IMR-90 (cell line): Measurements from ENCODE around the gene MEIKIN. TPM values are rescaled to one million over a fixed set of nuclear protein-coding genes. Genes with fewer than 3 reads are reported as not detected.

Source experiments
- ATAC-seq: fragments of 200-7000 bp; cut with Tn5 transposase; 2 replicates; pipeline ENCODE4 v1.9.1; 2020; ENCODE audit warnings: low read depth, mild to moderate bottlenecking, moderate library complexity
- BruUV-seq: library from RNA; stranded (reverse); fragments of 400-500 nt; replicated peaks from 2 replicates; lab custom pipeline; 2021; lab: Mats Ljungman, UMichigan
- CTCF ChIA-PET: fragments of 300-600 bp; formaldehyde crosslinking; extraction: SDS; loops from one replicate; lab custom pipeline; 2021; ENCODE audit warnings: antibody characterized with exemption; lab: Yijun Ruan, JAX
- POLR2A ChIA-PET: fragments of 300-600 bp; sonication (Branson Sonifier 250); formaldehyde crosslinking; loops from one replicate; lab custom pipeline; 2022; ENCODE audit warnings: antibody characterized with exemption; ENCODE audit not compliant: unreplicated experiment; lab: Charles Lee
- DNase-seq: peaks from one replicate; pipeline ENCODE4 v3.0.0; 2013
- H2AFZ ChIP-seq: replicated peaks from 2 replicates; pipeline ENCODE3; 2013; ENCODE audit warnings: low read length, mild to moderate bottlenecking; ENCODE audit not compliant: poor library complexity
- H2AK5ac ChIP-seq: 2 replicates; pipeline ENCODE4 v1.6.1; 2013; ENCODE audit warnings: low read depth, low read length, inconsistent platforms
- H2AK9ac ChIP-seq: replicated peaks from 2 replicates; pipeline ENCODE3; 2013; ENCODE audit warnings: mild to moderate bottlenecking, low read depth, low read length, moderate library complexity; ENCODE audit not compliant: poor library complexity
- H2BK120ac ChIP-seq: 2 replicates; pipeline ENCODE4 v1.6.1; 2013; ENCODE audit warnings: low read depth, low read length, inconsistent platforms
- H2BK15ac ChIP-seq: 3 replicates; pipeline ENCODE4 v1.6.1; 2013; ENCODE audit warnings: low read depth, low read length, inconsistent platforms
- H2BK20ac ChIP-seq: 2 replicates; pipeline ENCODE4 v1.6.1; 2013; ENCODE audit warnings: low read depth, mild to moderate bottlenecking, inconsistent platforms, low read length, moderate library complexity
- H2BK5ac ChIP-seq: 2 replicates; pipeline ENCODE4 v1.6.1; 2013; ENCODE audit warnings: mild to moderate bottlenecking, low read depth, low read length, inconsistent platforms; ENCODE audit not compliant: poor library complexity, severe bottlenecking
- H3K14ac ChIP-seq: replicated peaks from 2 replicates; pipeline ENCODE4 v1.6.1; 2013; ENCODE audit warnings: low read depth, low read length, inconsistent platforms
- H3K18ac ChIP-seq: 2 replicates; pipeline ENCODE4 v1.6.1; 2013; ENCODE audit warnings: low read depth, low read length, control low read depth
- H3K23ac ChIP-seq: 2 replicates; pipeline ENCODE4 v1.6.1; 2013; ENCODE audit warnings: low read depth, low read length, inconsistent platforms
- H3K27ac ChIP-seq: 2 replicates; pipeline ENCODE4 v1.5.1; 2013; ENCODE audit warnings: mild to moderate bottlenecking, control low read depth, low read length; ENCODE audit not compliant: insufficient read depth
- H3K27me3 ChIP-seq: 2 replicates; pipeline ENCODE4 v1.6.1; 2013; ENCODE audit warnings: low read length; ENCODE audit not compliant: control insufficient read depth, insufficient read depth
- H3K36me3 ChIP-seq: 2 replicates; pipeline ENCODE4 v1.6.1; 2013; ENCODE audit warnings: low read length, mixed read lengths; ENCODE audit not compliant: control insufficient read depth, insufficient read depth
- H3K4ac ChIP-seq: 2 replicates; pipeline ENCODE4 v1.6.1; 2013; ENCODE audit warnings: low read depth, low read length, inconsistent platforms
- H3K4me1 ChIP-seq: 2 replicates; pipeline ENCODE4 v1.6.1; 2013; ENCODE audit warnings: low read length, mixed read lengths; ENCODE audit not compliant: control insufficient read depth, insufficient read depth
- H3K4me2 ChIP-seq: 2 replicates; pipeline ENCODE4 v1.6.1; 2013; ENCODE audit warnings: low read depth, mild to moderate bottlenecking, control low read depth, low read length, moderate library complexity
- H3K4me3 ChIP-seq: 2 replicates; pipeline ENCODE4 v1.5.1; 2013; ENCODE audit warnings: low read depth, mild to moderate bottlenecking, control low read depth, low read length, moderate library complexity; ENCODE audit not compliant: insufficient read depth
- H3K56ac ChIP-seq: 2 replicates; pipeline ENCODE4 v1.6.1; 2013; ENCODE audit warnings: low read length, inconsistent platforms; ENCODE audit not compliant: insufficient read depth; ENCODE audit errors: extremely low read depth
- H3K79me1 ChIP-seq, 2 experiments: 2 replicates each; pipeline ENCODE4 v1.6.1; 2013; ENCODE audit warnings: low read length in 2 of 2, inconsistent platforms in 1 of 2, low read depth in 1 of 2
- H3K9ac ChIP-seq: 2 replicates; pipeline ENCODE4 v1.6.1; 2013; ENCODE audit warnings: low read depth, low read length, control low read depth
- H3K9me1 ChIP-seq: 2 replicates; pipeline ENCODE4 v1.6.1; 2013; ENCODE audit warnings: low read length, inconsistent platforms; ENCODE audit not compliant: insufficient read depth
- H3K9me3 ChIP-seq: 2 replicates; pipeline ENCODE4 v1.6.1; 2013; ENCODE audit warnings: low read length; ENCODE audit not compliant: control insufficient read depth, insufficient read depth
- H4K20me1 ChIP-seq: 2 replicates; pipeline ENCODE4 v1.6.1; 2013; ENCODE audit warnings: low read length, inconsistent platforms; ENCODE audit not compliant: insufficient read depth
- H4K5ac ChIP-seq: 2 replicates; pipeline ENCODE4 v1.6.1; 2013; ENCODE audit warnings: mild to moderate bottlenecking, low read depth, low read length, control low read depth
- H4K8ac ChIP-seq, 2 experiments: 2 replicates each; pipeline ENCODE4 v1.6.1; 2013; ENCODE audit warnings: low read depth in 2 of 2, low read length in 2 of 2, control low read depth in 1 of 2, inconsistent platforms in 1 of 2
- H4K91ac ChIP-seq: 2 replicates; pipeline ENCODE4 v1.6.1; 2013; ENCODE audit warnings: low read depth, low read length, inconsistent platforms; ENCODE audit not compliant: insufficient read depth
- BHLHE40 ChIP-seq: fragments of 150-350 bp; IDR thresholded peaks from 2 replicates; pipeline ENCODE4 v1.6.1; 2016; ENCODE audit warnings: mild to moderate bottlenecking, low read depth, low read length
- CEBPB ChIP-seq: IDR thresholded peaks from 2 replicates; pipeline ENCODE4 v1.6.1; 2012; ENCODE audit warnings: low read depth, low read length, improper control_type of control experiment
- CHD1 ChIP-seq: IDR thresholded peaks from 2 replicates; pipeline ENCODE4 v1.6.1; 2012; ENCODE audit warnings: low read depth, low read length, improper control_type of control experiment
- FOS ChIP-seq: fragments of 150-350 bp; IDR thresholded peaks from 2 replicates; pipeline ENCODE4 v1.6.1; 2016; ENCODE audit warnings: low read depth, low read length
- MAFK ChIP-seq: IDR thresholded peaks from 2 replicates; pipeline ENCODE4 v1.6.1; 2012; ENCODE audit warnings: low read depth, low read length, improper control_type of control experiment
- MAZ ChIP-seq: IDR thresholded peaks from 2 replicates; pipeline ENCODE4 v1.6.1; 2012; ENCODE audit warnings: low read depth, mild to moderate bottlenecking, low read length, improper control_type of control experiment, moderate library complexity, borderline replicate concordance
- MXI1 ChIP-seq: IDR thresholded peaks from 2 replicates; pipeline ENCODE4 v1.6.1; 2012; ENCODE audit warnings: low read depth, mild to moderate bottlenecking, low read length, moderate library complexity, borderline replicate concordance
- NFE2L2 ChIP-seq: fragments of 150-350 bp; IDR thresholded peaks from 2 replicates; pipeline ENCODE4 v1.6.1; 2016; ENCODE audit warnings: low read depth, mild to moderate bottlenecking, low read length
- POLR2A ChIP-seq: IDR thresholded peaks from 2 replicates; pipeline ENCODE4 v1.6.1; 2012; ENCODE audit warnings: mild to moderate bottlenecking, low read depth, low read length
- RAD21 ChIP-seq: IDR thresholded peaks from 2 replicates; pipeline ENCODE4 v1.6.1; 2012; ENCODE audit warnings: low read length, improper control_type of control experiment
- RCOR1 ChIP-seq: IDR thresholded peaks from 2 replicates; pipeline ENCODE4 v1.6.1; 2012; ENCODE audit warnings: mild to moderate bottlenecking, low read length, improper control_type of control experiment; ENCODE audit not compliant: insufficient replicate concordance
- RFX5 ChIP-seq: IDR thresholded peaks from 2 replicates; pipeline ENCODE4 v1.8.0; 2012; ENCODE audit warnings: low read depth, mild to moderate bottlenecking, low read length, moderate library complexity
- SMC3 ChIP-seq: fragments of 150-350 bp; IDR thresholded peaks from 2 replicates; pipeline ENCODE4 v1.6.1; 2016; ENCODE audit warnings: low read depth, mild to moderate bottlenecking, antibody characterized with exemption, low read length, moderate library complexity
- WGBS, 2 experiments: methylation state at CpG; one replicate each; pipeline versions ENCODE4 v1.1.5 to v1.1.7; 2013; ENCODE audit warnings: missing lambda C conversion rate in 2 of 2; ENCODE audit not compliant: insufficient read length in 1 of 2; ENCODE audit errors: extremely low coverage in 2 of 2; 5-methylcytosine and 5-hydroxymethylcytosine counted together
- dilution Hi-C: fragments of 300-500 bp; cut with HindIII; formaldehyde crosslinking; loops from one replicate; pipeline ENCODE4 v1.14.3; 2018; ENCODE audit warnings: low sequenced_read_pairs; ENCODE audit not compliant: unreplicated experiment
- in situ Hi-C: fragments of 300-500 bp; cut with MboI; formaldehyde crosslinking; loops from 3 replicates; pipeline ENCODE4 v1.14.3; 2019; ENCODE audit warnings: low sequenced_read_pairs, inconsistent platforms, mixed read lengths
- intact Hi-C: fragments of 100-400 bp; cut with micrococcal nuclease; formaldehyde crosslinking; loops from 2 replicates; pipeline ENCODE4 v1.10.0; 2022
- polyA plus RNA-seq, 3 experiments: library from polyadenylated mRNA; depleted of rRNA; stranded (reverse); fragments of >200 nt; gene quantifications; 2 replicates each; pipeline ENCODE4 v1.2.3, GENCODE V29; 2012; ENCODE audit warnings: low replicate concordance in 1 of 3
- total RNA-seq: library from RNA; depleted of rRNA; stranded (reverse); fragments of >200 nt; gene quantifications from 2 replicates; pipeline ENCODE4 v1.2.3, GENCODE V29; 2012
- TF ChIP-seq, protein P1 (sequence below): fragments of 150-350 bp; IDR thresholded peaks from 2 replicates; pipeline ENCODE4 v1.6.1; 2017; ENCODE audit warnings: mild to moderate bottlenecking, antibody characterized with exemption, low read length, low read depth
- TF ChIP-seq, protein P2 (sequence below): conservative IDR thresholded peaks from 2 replicates; pipeline ENCODE4 v1.5.1; 2012; ENCODE audit warnings: mild to moderate bottlenecking, low read depth, low read length, improper control_type of control experiment
- TF ChIP-seq, protein P3 (sequence below): fragments of 150-350 bp; IDR thresholded peaks from 2 replicates; pipeline ENCODE4 v1.6.1; 2016; ENCODE audit warnings: low read depth, mild to moderate bottlenecking, low read length, moderate library complexity, borderline replicate concordance

Gene MEIKIN
- total and polyA plus RNA-seq, 2 of the 4 experiments (the other 2 are of a cell fraction), result not detected

DNA sequence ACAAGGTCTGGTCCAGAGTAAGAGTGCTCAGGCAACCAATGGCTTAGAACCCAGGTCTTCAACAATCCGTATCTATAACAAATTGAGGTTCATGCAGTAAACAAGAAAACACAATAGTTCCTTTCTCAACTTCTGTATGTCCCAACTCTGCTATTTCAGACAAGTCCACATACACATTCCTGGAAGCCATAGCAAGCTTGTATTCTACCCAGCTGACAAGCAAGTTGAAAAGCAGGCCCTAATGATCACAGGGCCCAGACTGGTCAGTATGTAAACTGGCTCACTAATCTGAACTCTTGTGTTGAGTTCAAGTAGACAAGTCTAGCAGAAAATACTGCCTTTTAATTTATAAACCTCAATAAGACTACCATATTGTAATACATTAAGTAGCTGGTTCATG, 175.5 kb downstream of the MEIKIN start:
- H3K9ac ChIP-seq, result no peak overlapping the region
- no peak overlapping the region for H2AK5ac ChIP-seq
- no peak for ATAC-seq
- H3K27ac ChIP-seq, result no peak overlapping the region
- ChIA-PET POLR2A (no interaction called here), CTCF (no interaction called here)
- no peak overlapping the region for H2BK20ac ChIP-seq
- H2AFZ ChIP-seq, result no peak overlapping the region
- intact Hi-C loops (no loop called here), dilution Hi-C loops (no loop called here), in situ Hi-C loops (no loop called here)
- peaks cover 78% of the 10 kb centered on the region for H4K20me1 ChIP-seq
- TF ChIP-seq POLR2A, result no peak
- no peak for TF ChIP-seq NFE2L2
- TF ChIP-seq, protein P1, sequence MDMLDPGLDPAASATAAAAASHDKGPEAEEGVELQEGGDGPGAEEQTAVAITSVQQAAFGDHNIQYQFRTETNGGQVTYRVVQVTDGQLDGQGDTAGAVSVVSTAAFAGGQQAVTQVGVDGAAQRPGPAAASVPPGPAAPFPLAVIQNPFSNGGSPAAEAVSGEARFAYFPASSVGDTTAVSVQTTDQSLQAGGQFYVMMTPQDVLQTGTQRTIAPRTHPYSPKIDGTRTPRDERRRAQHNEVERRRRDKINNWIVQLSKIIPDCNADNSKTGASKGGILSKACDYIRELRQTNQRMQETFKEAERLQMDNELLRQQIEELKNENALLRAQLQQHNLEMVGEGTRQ, result no peak
- TF ChIP-seq, protein P2, sequence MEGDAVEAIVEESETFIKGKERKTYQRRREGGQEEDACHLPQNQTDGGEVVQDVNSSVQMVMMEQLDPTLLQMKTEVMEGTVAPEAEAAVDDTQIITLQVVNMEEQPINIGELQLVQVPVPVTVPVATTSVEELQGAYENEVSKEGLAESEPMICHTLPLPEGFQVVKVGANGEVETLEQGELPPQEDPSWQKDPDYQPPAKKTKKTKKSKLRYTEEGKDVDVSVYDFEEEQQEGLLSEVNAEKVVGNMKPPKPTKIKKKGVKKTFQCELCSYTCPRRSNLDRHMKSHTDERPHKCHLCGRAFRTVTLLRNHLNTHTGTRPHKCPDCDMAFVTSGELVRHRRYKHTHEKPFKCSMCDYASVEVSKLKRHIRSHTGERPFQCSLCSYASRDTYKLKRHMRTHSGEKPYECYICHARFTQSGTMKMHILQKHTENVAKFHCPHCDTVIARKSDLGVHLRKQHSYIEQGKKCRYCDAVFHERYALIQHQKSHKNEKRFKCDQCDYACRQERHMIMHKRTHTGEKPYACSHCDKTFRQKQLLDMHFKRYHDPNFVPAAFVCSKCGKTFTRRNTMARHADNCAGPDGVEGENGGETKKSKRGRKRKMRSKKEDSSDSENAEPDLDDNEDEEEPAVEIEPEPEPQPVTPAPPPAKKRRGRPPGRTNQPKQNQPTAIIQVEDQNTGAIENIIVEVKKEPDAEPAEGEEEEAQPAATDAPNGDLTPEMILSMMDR, result no peak
- TF ChIP-seq RAD21, result no peak
- TF ChIP-seq RCOR1, result no peak
- no peak for TF ChIP-seq MXI1
- no peak for TF ChIP-seq RFX5
- no peak for TF ChIP-seq BHLHE40
- no peak for TF ChIP-seq SMC3
- TF ChIP-seq MAZ, result no peak
- no peak for TF ChIP-seq CHD1
- no peak for TF ChIP-seq CEBPB
- TF ChIP-seq FOS, result no peak
- no peak for TF ChIP-seq MAFK
- TF ChIP-seq, protein P3, sequence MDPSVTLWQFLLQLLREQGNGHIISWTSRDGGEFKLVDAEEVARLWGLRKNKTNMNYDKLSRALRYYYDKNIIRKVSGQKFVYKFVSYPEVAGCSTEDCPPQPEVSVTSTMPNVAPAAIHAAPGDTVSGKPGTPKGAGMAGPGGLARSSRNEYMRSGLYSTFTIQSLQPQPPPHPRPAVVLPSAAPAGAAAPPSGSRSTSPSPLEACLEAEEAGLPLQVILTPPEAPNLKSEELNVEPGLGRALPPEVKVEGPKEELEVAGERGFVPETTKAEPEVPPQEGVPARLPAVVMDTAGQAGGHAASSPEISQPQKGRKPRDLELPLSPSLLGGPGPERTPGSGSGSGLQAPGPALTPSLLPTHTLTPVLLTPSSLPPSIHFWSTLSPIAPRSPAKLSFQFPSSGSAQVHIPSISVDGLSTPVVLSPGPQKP, result no peak
- H3K4me3 ChIP-seq, result no peak overlapping the region
- no peak overlapping the region for H2BK15ac ChIP-seq
- H3K9me1 ChIP-seq, result peaks cover 3% of the 10 kb centered on the region; the same call in 1 of the 2 replicates
- no peak overlapping the region for H4K5ac ChIP-seq
- 83% methylated on average over 1 of the region's 1 CpG; no CpG with 5 or more reads in 1 of the 2 experiments for WGBS, 2 experiments
- no peak for DNase-seq
- BruUV-seq, result no TSS peak
- H4K91ac ChIP-seq, result no peak overlapping the region
- no peak overlapping the region for H3K18ac ChIP-seq
- H3K27me3 ChIP-seq, result no peaks in the 10 kb centered on the region
- no peak overlapping the region for H3K4ac ChIP-seq
- H2AK9ac ChIP-seq, result no peak overlapping the region
- peaks cover 3% of the 10 kb centered on the region; the same call in 1 of the 2 replicates for H3K4me1 ChIP-seq
- no peak overlapping the region for H3K14ac ChIP-seq
- H2BK5ac ChIP-seq, result no peak overlapping the region
- H3K23ac ChIP-seq, result no peak overlapping the region
- H3K36me3 ChIP-seq, result no peaks in the 10 kb centered on the region
- no peak overlapping the region for H3K56ac ChIP-seq
- H3K4me2 ChIP-seq, result no peak overlapping the region
- H3K79me1 ChIP-seq, result peaks cover 16 to 66% of the 10 kb centered on the region in 2 experiments
- no peak overlapping the region for H2BK120ac ChIP-seq
- H4K8ac ChIP-seq, result no peak overlapping the region
- H3K9me3 ChIP-seq, result no peaks in the 10 kb centered on the region
